NCI-H1417 treated with DMSO at 0.1 percent for 48 hours (cell line): ENCODE data around the gene ZNF808.
"Not testable (repeated sequence)": the region's sequence is repeated elsewhere in the genome, so short reads cannot be mapped to it uniquely, and the experiment has no call there.

Experiments used
- DNase-seq: peaks from one replicate; lab custom pipeline; 2025; lab: John Stamatoyannopoulos, UW

The ZNF808 gene

GRCh38 chr19:52527134-52527955 lies at the start of gene ZNF808:
Gene ZNF808, plus strand, starts transcription at chr19:52527668. Its CDS starts 15,617 bp downstream, at chr19:52543285.
- peak; percentile 51 for DNase-seq

- DNase-seq: not testable (repeated sequence)
Observed at GRCh38 chr19:52484111-52484743, 43.2 kb upstream of the ZNF808 start.

GRCh38 chr19:52485064-52485463 lies 42.4 kb upstream of the ZNF808 start:
- not testable (repeated sequence) for DNase-seq

- DNase-seq: not testable (repeated sequence)
Observed at GRCh38 chr19:52485561-52486240, 41.8 kb upstream of the ZNF808 start.

- no peak for DNase-seq
Observed at GRCh38 chr19:52492201-52492993, 35.1 kb upstream of the ZNF808 start.

- no peak for DNase-seq
Observed at GRCh38 chr19:52492994-52493470, 34.4 kb upstream of the ZNF808 start.

GRCh38 chr19:52494518-52494917 lies 33.0 kb upstream of the ZNF808 start:
- DNase-seq: no peak

GRCh38 chr19:52498571-52498970 lies 28.9 kb upstream of the ZNF808 start:
- DNase-seq: no peak

- DNase-seq: not testable (repeated sequence)
Observed at GRCh38 chr19:52500474-52500873, 27.0 kb upstream of the ZNF808 start.

GRCh38 chr19:52500991-52501390 lies 26.5 kb upstream of the ZNF808 start:
- not testable (repeated sequence) for DNase-seq

- no peak for DNase-seq
Observed at GRCh38 chr19:52507266-52507665, 20.2 kb upstream of the ZNF808 start.

- DNase-seq: no peak
Observed at GRCh38 chr19:52516191-52516590, 11.3 kb upstream of the ZNF808 start.

- DNase-seq: no peak
Observed at GRCh38 chr19:52518646-52519045, 8.8 kb upstream of the ZNF808 start.

GRCh38 chr19:52519175-52519574 lies 8.3 kb upstream of the ZNF808 start:
- not testable (repeated sequence) for DNase-seq

- DNase-seq: no peak
Observed at GRCh38 chr19:52520013-52520412, 7.5 kb upstream of the ZNF808 start.

- DNase-seq: no peak
Observed at GRCh38 chr19:52522551-52522950, 4.9 kb upstream of the ZNF808 start.

GRCh38 chr19:52524086-52524485 lies 3.4 kb upstream of the ZNF808 start:
- DNase-seq: no peak

- no peak for DNase-seq
Observed at GRCh38 chr19:52527956-52528351, 486 bp downstream of the ZNF808 start.

GRCh38 chr19:52532480-52532879 lies 5.0 kb downstream of the ZNF808 start:
- DNase-seq: no peak

- DNase-seq: no peak
Observed at GRCh38 chr19:52533901-52534300, 6.4 kb downstream of the ZNF808 start.

- not testable (repeated sequence) for DNase-seq
Observed at GRCh38 chr19:52535385-52535770, 7.9 kb downstream of the ZNF808 start.
